Activated CD8-positive, alpha-beta T cell treated with anti-CD3 and anti-CD28 coated beads, Interleukin-2, amount 10 ng/mL, durations not matched to agents 7 days and 5 days (primary cell): ENCODE results near the gene PRF1. TPM values are rescaled to one million over a fixed set of nuclear protein-coding genes. Genes with fewer than 3 reads are reported as not detected.

Experiments used
- ATAC-seq: fragments of 150-1000 bp; cut with Tn5 transposase; one replicate; pipeline ENCODE4 v1.10.0; 2021; ENCODE audit warnings: moderate library complexity
- CTCF ChIA-PET: fragments of 350-600 bp; sonication (Branson Sonifier 250); formaldehyde crosslinking; loops from one replicate; lab custom pipeline; 2021; ENCODE audit warnings: antibody characterized with exemption; lab: Charles Lee
- POLR2A ChIA-PET: fragments of 350-600 bp; sonication (Branson Sonifier 250); formaldehyde crosslinking; loops from one replicate; lab custom pipeline; 2021; ENCODE audit warnings: antibody characterized with exemption; lab: Charles Lee
- DNase-seq: peaks from one replicate; pipeline ENCODE4 v3.0.0-alpha.2; 2020
- H3K27ac Mint-ChIP-seq: one replicate; pipeline ENCODE4 v1.8.0; 2021; ENCODE audit warnings: mild to moderate bottlenecking, mixed read lengths
- H3K27me3 Mint-ChIP-seq: one replicate; pipeline ENCODE4 v1.8.0; 2021; ENCODE audit warnings: low read depth, mixed read lengths
- H3K36me3 Mint-ChIP-seq: one replicate; pipeline ENCODE4 v1.8.0; 2021; ENCODE audit warnings: low read depth, mixed read lengths
- H3K4me1 Mint-ChIP-seq: one replicate; pipeline ENCODE4 v1.8.0; 2021; ENCODE audit warnings: low read depth, mixed read lengths
- H3K4me3 Mint-ChIP-seq: one replicate; pipeline ENCODE4 v1.8.0; 2021; ENCODE audit warnings: mild to moderate bottlenecking, mixed read lengths
- H3K9me3 Mint-ChIP-seq: one replicate; pipeline ENCODE4 v1.8.0; 2022; ENCODE audit warnings: mixed read lengths; ENCODE audit not compliant: insufficient read depth
- total RNA-seq, 2 experiments: library from RNA; stranded (reverse); gene quantifications; one replicate each; pipeline ENCODE4 v1.2.3, GENCODE V29; 2021

PRF1 gene
- total RNA-seq, 2 experiments from 2014 or later, result 265 to 272 TPM

- no peak for DNase-seq
- CTCF ChIA-PET, result interaction anchor here (0.7 to 2.4 kb wide), 5 partner anchors 9 to 194 kb away, joined by 3 to 8 read pairs (median 3); no protein-coding TSS in a partner anchor
- Mint-ChIP-seq H3K27me3 (no peaks in the 10 kb centered on the region), H3K27ac (peak overlapping the region; percentile 71), H3K9me3 (no peaks in the 10 kb centered on the region), H3K36me3 (no peaks in the 10 kb centered on the region), H3K4me1 (peaks cover 68% of the 10 kb centered on the region), H3K4me3 (no peak overlapping the region)
- POLR2A ChIA-PET, result no interaction called here
- no peak for ATAC-seq
These were observed 36.7 kb downstream of the PRF1 start for GRCh38 chr10:70565556-70566514.

GRCh38 chr10:70564901-70565351 is 37.6 kb downstream of the PRF1 start:
- Mint-ChIP-seq H3K27ac (peak overlapping the region; percentile 71), H3K36me3 (no peaks in the 10 kb centered on the region), H3K4me1 (peaks cover 66% of the 10 kb centered on the region), H3K4me3 (no peak overlapping the region), H3K27me3 (no peaks in the 10 kb centered on the region), H3K9me3 (no peaks in the 10 kb centered on the region)
- POLR2A ChIA-PET, result no interaction called here
- CTCF ChIA-PET, result interaction anchor here (0.7 to 2.4 kb wide), 5 partner anchors 10 to 194 kb away, joined by 3 to 8 read pairs (median 3); no protein-coding TSS in a partner anchor
- ATAC-seq, result peak; percentile 42
- peak; percentile 36 for DNase-seq

- H3K4me3 Mint-ChIP-seq, result no peak overlapping the region
- H3K4me1 Mint-ChIP-seq, result peaks cover 66% of the 10 kb centered on the region
- H3K9me3 Mint-ChIP-seq, result no peaks in the 10 kb centered on the region
- CTCF ChIA-PET, result no interaction called here
- DNase-seq (no peak), ATAC-seq (no peak)
- POLR2A ChIA-PET, result no interaction called here
- H3K27me3 Mint-ChIP-seq, result no peaks in the 10 kb centered on the region
- H3K36me3 Mint-ChIP-seq, result no peaks in the 10 kb centered on the region
- no peak overlapping the region for H3K27ac Mint-ChIP-seq
These were observed 38.3 kb downstream of the PRF1 start for GRCh38 chr10:70564113-70564725.

GRCh38 chr10:70563230-70563629 is 39.3 kb downstream of the PRF1 start:
- Mint-ChIP-seq H3K9me3 (no peaks in the 10 kb centered on the region), H3K36me3 (no peaks in the 10 kb centered on the region), H3K27me3 (no peaks in the 10 kb centered on the region), H3K4me1 (peaks cover 67% of the 10 kb centered on the region), H3K4me3 (no peak overlapping the region), H3K27ac (peak overlapping the region; percentile 68)
- ChIA-PET POLR2A (no interaction called here), CTCF (no interaction called here)
- ATAC-seq (no peak), DNase-seq (no peak)

- H3K27ac Mint-ChIP-seq, result peak overlapping the region; percentile 19
These were observed 40.3 kb downstream of the PRF1 start for GRCh38 chr10:70562036-70562755.

GRCh38 chr10:70561558-70561957 is 41.0 kb downstream of the PRF1 start:
- peaks cover 71% of the 10 kb centered on the region for H3K4me1 Mint-ChIP-seq
- no peak overlapping the region for H3K4me3 Mint-ChIP-seq
- ATAC-seq, result no peak
- CTCF ChIA-PET, result interaction anchor here (0.7 to 4.7 kb wide), 7 partner anchors 8 to 235 kb away, joined by 3 to 63 read pairs (median 18); partner anchors contain the start of gene PRF1
- no peaks in the 10 kb centered on the region for H3K27me3 Mint-ChIP-seq
- DNase-seq, result no peak
- H3K27ac Mint-ChIP-seq, result peak overlapping the region; percentile 19
- POLR2A ChIA-PET, result interaction anchor here (0.7 to 2.2 kb wide), 2 partner anchors 30 to 41 kb away, joined by 4 to 6 read pairs; partner anchors contain the start of gene PRF1
- H3K36me3 Mint-ChIP-seq, result no peaks in the 10 kb centered on the region
- no peaks in the 10 kb centered on the region for H3K9me3 Mint-ChIP-seq

More at GRCh38 chr10:70562036-70562755, 40.3 kb downstream of the PRF1 start:
- Mint-ChIP-seq H3K9me3 (no peaks in the 10 kb centered on the region), H3K36me3 (no peaks in the 10 kb centered on the region), H3K27me3 (no peaks in the 10 kb centered on the region), H3K4me1 (peaks cover 71% of the 10 kb centered on the region), H3K4me3 (no peak overlapping the region)
- ChIA-PET POLR2A (interaction anchor here (0.6 to 2.2 kb wide), 3 partner anchors 20 to 41 kb away, joined by 3 to 6 read pairs (median 4); partner anchors contain the start of gene PRF1), CTCF (interaction anchor here (1.6 to 4.7 kb wide), 3 partner anchors 14 to 57 kb away, joined by 6 to 63 read pairs (median 40); partner anchors contain the start of gene PRF1)
- ATAC-seq (no peak), DNase-seq (no peak)

GRCh38 chr10:70561070-70561469 is 41.5 kb downstream of the PRF1 start:
- Mint-ChIP-seq H3K36me3 (no peaks in the 10 kb centered on the region), H3K4me3 (no peak overlapping the region), H3K4me1 (peaks cover 67% of the 10 kb centered on the region), H3K9me3 (no peaks in the 10 kb centered on the region), H3K27ac (no peak overlapping the region), H3K27me3 (no peaks in the 10 kb centered on the region)
- POLR2A ChIA-PET, result interaction anchor here (2.2 kb wide), 1 partner anchor 42 kb away, joined by 6 read pairs; the partner anchor contains the start of gene PRF1
- no peak for ATAC-seq
- CTCF ChIA-PET, result interaction anchor here (0.7 to 4.7 kb wide), 10 partner anchors 8 to 236 kb away, joined by 3 to 63 read pairs (median 12); partner anchors contain the start of gene PRF1
- DNase-seq, result no peak

GRCh38 chr10:70560511-70560941 is 42.0 kb downstream of the PRF1 start:
- Mint-ChIP-seq H3K9me3 (no peaks in the 10 kb centered on the region), H3K4me1 (peaks cover 64% of the 10 kb centered on the region), H3K27ac (no peak overlapping the region), H3K27me3 (no peaks in the 10 kb centered on the region), H3K4me3 (no peak overlapping the region), H3K36me3 (no peaks in the 10 kb centered on the region)
- CTCF ChIA-PET, result interaction anchor here (1.0 to 4.7 kb wide), 11 partner anchors 9 to 198 kb away, joined by 3 to 63 read pairs (median 18); partner anchors contain the start of gene PRF1
- ATAC-seq, result no peak
- DNase-seq, result no peak
- POLR2A ChIA-PET, result interaction anchor here (2.2 kb wide), 1 partner anchor 42 kb away, joined by 6 read pairs; the partner anchor contains the start of gene PRF1

GRCh38 chr10:70559861-70560260 is 42.7 kb downstream of the PRF1 start:
- Mint-ChIP-seq H3K27ac (peak overlapping the region; percentile 89), H3K4me3 (no peak overlapping the region), H3K9me3 (no peaks in the 10 kb centered on the region), H3K27me3 (no peaks in the 10 kb centered on the region), H3K36me3 (no peaks in the 10 kb centered on the region), H3K4me1 (peaks cover 57% of the 10 kb centered on the region)
- DNase-seq (no peak), ATAC-seq (no peak)
- POLR2A ChIA-PET, result interaction anchor here (0.6 to 1.8 kb wide), 3 partner anchors 18 to 42 kb away, joined by 3 to 11 read pairs (median 5); no protein-coding TSS in a partner anchor
- CTCF ChIA-PET, result interaction anchor here (0.6 to 4.7 kb wide), 14 partner anchors 10 to 327 kb away, joined by 3 to 63 read pairs (median 8); partner anchors contain the start of gene PRF1

GRCh38 chr10:70558871-70559810 is 43.4 kb downstream of the PRF1 start:
- ATAC-seq, result peak; percentile 96
- POLR2A ChIA-PET, result interaction anchor here (0.5 to 1.8 kb wide), 8 partner anchors 17 to 179 kb away, joined by 3 to 11 read pairs (median 4); partner anchors contain the start of gene PRF1
- H3K27me3 Mint-ChIP-seq, result no peaks in the 10 kb centered on the region
- peaks cover 56% of the 10 kb centered on the region for H3K4me1 Mint-ChIP-seq
- DNase-seq, result peak; percentile 88
- H3K9me3 Mint-ChIP-seq, result no peaks in the 10 kb centered on the region
- CTCF ChIA-PET, result interaction anchor here (0.6 to 4.7 kb wide), 60 partner anchors 8 to 327 kb away, joined by 3 to 63 read pairs (median 5); partner anchors contain the start of gene PRF1
- H3K36me3 Mint-ChIP-seq, result no peaks in the 10 kb centered on the region
- H3K4me3 Mint-ChIP-seq, result peak overlapping the region; percentile 69
- peak overlapping the region; percentile 89 for H3K27ac Mint-ChIP-seq
